LNCaP clone FGC (cell line): ENCODE results near the gene HEXIM2.

Experiments
- DNase-seq: peaks from one replicate; pipeline ENCODE4 v3.0.0-alpha.2; 2011; ENCODE audit warnings: low read depth
- H3K4me3 ChIP-seq: 2 replicates; pipeline ENCODE4 v1.5.1; 2011; ENCODE audit warnings: mild to moderate bottlenecking, low read depth, low read length, control low read depth
- TF ChIP-seq, protein P1 (sequence below): IDR thresholded peaks from 2 replicates; pipeline ENCODE4 v1.5.1; 2012; ENCODE audit warnings: mild to moderate bottlenecking; ENCODE audit not compliant: control insufficient read depth, insufficient read depth; ENCODE audit errors: extremely low read depth

HEXIM2 gene

DNA sequence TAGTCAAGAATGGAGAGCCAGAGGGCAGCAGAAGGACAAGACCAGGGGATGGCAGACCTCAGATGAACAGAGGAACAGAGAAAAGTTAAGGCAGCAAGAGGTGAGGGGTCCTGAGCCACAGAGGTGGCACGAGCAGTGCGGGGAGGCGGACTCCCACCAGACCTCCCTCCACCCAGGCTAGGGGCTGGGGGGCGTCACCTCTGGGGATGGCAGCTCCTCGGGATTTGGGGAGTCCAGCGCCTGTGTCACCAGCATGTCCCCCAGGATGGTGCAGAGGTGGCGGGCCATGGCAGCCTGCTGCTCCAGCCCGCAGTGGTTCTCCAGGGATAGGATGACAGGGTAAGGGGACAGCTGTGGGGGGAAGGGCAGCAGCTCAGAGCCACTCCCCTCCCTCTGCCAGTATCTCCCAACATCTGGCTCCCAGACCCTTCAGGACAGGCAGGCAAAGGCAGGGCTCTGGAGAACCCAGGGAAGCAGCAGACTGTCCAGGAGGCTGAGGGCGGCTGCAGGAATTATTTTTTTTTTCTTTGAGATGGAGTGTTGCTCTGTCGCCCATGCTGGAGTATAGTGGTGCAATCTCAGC lies 45.1 kb upstream of the HEXIM2 start:
- TF ChIP-seq, protein P1, sequence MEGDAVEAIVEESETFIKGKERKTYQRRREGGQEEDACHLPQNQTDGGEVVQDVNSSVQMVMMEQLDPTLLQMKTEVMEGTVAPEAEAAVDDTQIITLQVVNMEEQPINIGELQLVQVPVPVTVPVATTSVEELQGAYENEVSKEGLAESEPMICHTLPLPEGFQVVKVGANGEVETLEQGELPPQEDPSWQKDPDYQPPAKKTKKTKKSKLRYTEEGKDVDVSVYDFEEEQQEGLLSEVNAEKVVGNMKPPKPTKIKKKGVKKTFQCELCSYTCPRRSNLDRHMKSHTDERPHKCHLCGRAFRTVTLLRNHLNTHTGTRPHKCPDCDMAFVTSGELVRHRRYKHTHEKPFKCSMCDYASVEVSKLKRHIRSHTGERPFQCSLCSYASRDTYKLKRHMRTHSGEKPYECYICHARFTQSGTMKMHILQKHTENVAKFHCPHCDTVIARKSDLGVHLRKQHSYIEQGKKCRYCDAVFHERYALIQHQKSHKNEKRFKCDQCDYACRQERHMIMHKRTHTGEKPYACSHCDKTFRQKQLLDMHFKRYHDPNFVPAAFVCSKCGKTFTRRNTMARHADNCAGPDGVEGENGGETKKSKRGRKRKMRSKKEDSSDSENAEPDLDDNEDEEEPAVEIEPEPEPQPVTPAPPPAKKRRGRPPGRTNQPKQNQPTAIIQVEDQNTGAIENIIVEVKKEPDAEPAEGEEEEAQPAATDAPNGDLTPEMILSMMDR: no peak
- no peak for DNase-seq
- H3K4me3 ChIP-seq: no peak overlapping the region

GRCh38 chr17:45117334-45117733 lies 44.3 kb upstream of the HEXIM2 start:
- no peak overlapping the region for H3K4me3 ChIP-seq
- no peak for DNase-seq
- TF ChIP-seq, protein P1: no peak

DNA sequence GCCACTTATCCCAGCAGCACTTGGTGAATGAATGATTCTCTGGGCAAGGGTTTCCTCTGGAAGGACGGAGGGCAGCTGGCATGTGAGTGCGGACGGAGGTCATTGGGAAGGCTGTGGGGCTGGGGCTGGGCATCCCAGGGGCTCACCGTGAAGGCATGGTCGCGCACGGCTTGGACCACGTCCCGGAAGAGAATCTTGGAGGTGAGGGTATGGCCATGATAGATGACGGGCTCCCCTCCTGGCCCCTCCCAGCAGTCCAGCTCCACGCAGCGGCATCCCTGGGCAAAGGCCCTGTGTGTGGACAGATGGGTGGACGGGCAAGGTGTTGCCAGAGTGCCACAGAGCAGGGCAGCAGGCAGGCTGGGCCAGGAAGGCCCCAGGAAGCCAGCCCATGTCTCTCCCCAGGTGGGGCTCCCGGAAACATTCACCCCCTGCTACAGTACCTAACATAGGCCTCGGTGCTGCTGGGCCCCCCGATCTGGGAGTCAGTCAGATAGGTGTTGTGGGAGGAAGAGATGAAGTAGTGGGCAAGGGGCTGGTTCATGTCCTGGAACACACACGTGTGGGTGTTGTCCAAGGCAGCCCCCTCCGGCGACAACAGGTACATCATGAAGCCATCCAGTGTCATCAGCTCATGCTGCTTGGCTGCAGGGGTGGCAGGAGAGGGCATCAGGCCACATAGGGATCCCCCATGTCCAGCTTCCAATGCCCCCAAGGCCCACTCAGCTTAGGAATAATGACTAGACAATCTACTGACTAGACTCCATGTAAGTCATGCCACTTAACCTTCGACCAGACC lies 43.6 kb upstream of the HEXIM2 start:
- DNase-seq: no peak

DNA sequence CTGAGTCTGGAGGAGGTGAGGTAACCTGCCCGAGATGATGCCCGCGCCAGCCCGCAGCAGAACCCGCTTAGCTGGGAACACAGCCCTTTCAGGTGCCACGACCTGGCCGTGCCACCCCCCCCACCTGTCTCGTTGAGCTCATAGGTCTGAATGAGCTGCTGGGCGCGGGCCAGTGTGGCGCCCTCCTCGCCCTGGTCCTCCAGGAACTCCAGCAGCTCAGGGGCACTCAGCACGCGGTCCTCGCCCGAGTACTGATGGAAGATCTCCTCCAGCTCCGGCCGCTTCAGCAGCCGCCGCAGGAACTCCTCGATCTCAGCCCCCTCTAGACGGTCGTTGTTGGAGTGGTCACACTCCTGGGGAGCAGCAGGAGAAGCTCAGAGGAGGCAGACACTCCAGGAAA lies 43.0 kb upstream of the HEXIM2 start:
- no peak overlapping the region for H3K4me3 ChIP-seq
- TF ChIP-seq, protein P1: no peak
- no peak for DNase-seq

More for the DNA sequence above, 43.6 kb upstream of the HEXIM2 start:
- TF ChIP-seq, protein P1: no peak
- H3K4me3 ChIP-seq: no peak overlapping the region

GRCh38 chr17:45119964-45120363 lies 41.7 kb upstream of the HEXIM2 start:
- no peak overlapping the region for H3K4me3 ChIP-seq
- TF ChIP-seq, protein P1: no peak
- DNase-seq: no peak

DNA sequence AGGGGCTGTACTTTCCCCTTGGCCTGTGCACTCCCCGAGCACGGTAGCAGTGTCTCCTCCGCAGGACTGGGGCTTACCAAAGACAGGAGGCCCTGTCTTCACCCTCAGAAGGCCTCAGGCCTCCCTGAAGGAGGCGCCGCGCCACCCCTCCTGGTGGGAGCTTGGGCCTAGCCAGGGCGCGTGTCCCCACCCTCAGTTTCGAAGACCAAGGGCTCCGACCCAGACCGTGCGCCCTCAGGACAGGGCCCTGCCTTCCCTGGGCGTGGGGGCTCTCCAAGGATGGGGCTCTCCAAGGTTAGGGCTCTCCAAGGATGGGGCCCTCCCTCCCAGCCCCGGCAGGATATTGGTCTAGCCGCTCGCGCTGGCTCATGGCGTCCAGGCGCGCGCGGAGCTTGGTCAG lies 41.1 kb upstream of the HEXIM2 start:
- H3K4me3 ChIP-seq: no peak overlapping the region
- DNase-seq: no peak
- TF ChIP-seq, protein P1: no peak
